Measurements from ENCODE around the gene TSKS.

Gene TSKS

GRCh38 chr19:49691243-49692146, 71.6 kb downstream of the TSKS start:
- no peak overlapping the region for H3K4me3 ChIP-seq (ENCODE audit: low read depth, low read length)
- no peak for TF ChIP-seq CTCF (IDR thresholded peaks at IDR 0.05; ENCODE audit: borderline replicate concordance, insufficient read depth, low read depth, low read length)

GRCh38 chr19:49690656-49691242, 72.4 kb downstream of the TSKS start, which contains the start of gene CPT1C:
TSS of gene CPT1C (plus strand) at chr19:49691116. CDS start at chr19:49692253, 1,137 bp downstream.
- no peak for TF ChIP-seq CTCF (IDR thresholded peaks at IDR 0.05; ENCODE audit: borderline replicate concordance, insufficient read depth, low read depth, low read length)
- no peak within 1 kb of the TSS for H3K4me3 ChIP-seq (ENCODE audit: low read depth, low read length)

GRCh38 chr19:49690079-49690655, 72.9 kb downstream of the TSKS start:
- no peak overlapping the region for H3K4me3 ChIP-seq (ENCODE audit: low read depth, low read length)
- no peak for TF ChIP-seq CTCF (IDR thresholded peaks at IDR 0.05; ENCODE audit: borderline replicate concordance, insufficient read depth, low read depth, low read length)

Data from GM12875 (cell line).